Neuronal stem cell (in vitro differentiated cells): ENCODE measurements around the gene SMIM35.

ENCODE experiments used
- DNase-seq: peaks from one replicate; pipeline ENCODE4 v3.0.0-alpha.2; 2013; ENCODE audit warnings: low spot score
- H2AFZ ChIP-seq: one replicate; pipeline ENCODE4 v1.6.1; 2013; ENCODE audit warnings: mild to moderate bottlenecking, low read length, inconsistent platforms
- H2AK5ac ChIP-seq: 2 replicates; pipeline ENCODE4 v1.6.1; 2013; ENCODE audit warnings: low read depth, mild to moderate bottlenecking, inconsistent platforms, low read length, moderate library complexity, mixed read lengths
- H2BK120ac ChIP-seq: 2 replicates; pipeline ENCODE4 v1.6.1; 2013; ENCODE audit warnings: low read depth, mild to moderate bottlenecking, inconsistent platforms, low read length, moderate library complexity, mixed read lengths
- H2BK12ac ChIP-seq: one replicate; pipeline ENCODE4 v1.6.1; 2013; ENCODE audit warnings: low read length, inconsistent platforms
- H2BK15ac ChIP-seq: 2 replicates; pipeline ENCODE4 v1.6.1; 2013; ENCODE audit warnings: mild to moderate bottlenecking, low read length, inconsistent platforms, mixed read lengths
- H2BK5ac ChIP-seq: one replicate; pipeline ENCODE4 v1.6.1; 2013; ENCODE audit warnings: inconsistent platforms, mild to moderate bottlenecking, low read length, moderate library complexity
- H3K14ac ChIP-seq: one replicate; pipeline ENCODE4 v1.6.1; 2013; ENCODE audit warnings: low read length, inconsistent platforms
- H3K18ac ChIP-seq: 2 replicates; pipeline ENCODE4 v1.6.1; 2013; ENCODE audit warnings: low read length, inconsistent platforms
- H3K23ac ChIP-seq: 2 replicates; pipeline ENCODE4 v1.6.1; 2013; ENCODE audit warnings: low read depth, mild to moderate bottlenecking, mixed read lengths, low read length, inconsistent platforms; ENCODE audit not compliant: poor library complexity
- H3K27ac ChIP-seq: replicated peaks from 3 replicates; pipeline ENCODE4 v1.5.1; 2013; ENCODE audit warnings: low read length, inconsistent platforms
- H3K27me3 ChIP-seq, 3 experiments: 2 replicates each; pipeline ENCODE4 v1.6.1; 2013; ENCODE audit warnings: low read length in 3 of 3, mild to moderate bottlenecking in 2 of 3, inconsistent platforms in 1 of 3, low read depth in 1 of 3, mixed read lengths in 1 of 3, moderate library complexity in 1 of 3; ENCODE audit not compliant: control insufficient read depth in 3 of 3, insufficient read depth in 3 of 3
- H3K36me3 ChIP-seq, 2 donors: replicated peaks in 1 of 2; 2 replicates each; pipeline ENCODE4 v1.6.1; 2013; ENCODE audit warnings: low read length in 2 of 2; ENCODE audit not compliant: control insufficient read depth in 2 of 2, insufficient read depth in 2 of 2
- H3K4ac ChIP-seq: 2 replicates; pipeline ENCODE4 v1.6.1; 2013; ENCODE audit warnings: inconsistent platforms, mild to moderate bottlenecking, low read length, moderate library complexity
- H3K4me1 ChIP-seq, 2 donors: 1 replicate in 1 of 2; 2 replicates in 1 of 2; pipeline ENCODE4 v1.6.1; 2013; ENCODE audit warnings: low read length in 2 of 2, low read depth in 1 of 2; ENCODE audit not compliant: control insufficient read depth in 2 of 2, insufficient read depth in 1 of 2
- H3K4me2 ChIP-seq: one replicate; pipeline ENCODE4 v1.6.1; 2013; ENCODE audit warnings: mild to moderate bottlenecking, low read length, inconsistent platforms; ENCODE audit not compliant: insufficient read depth, poor library complexity, severe bottlenecking
- H3K4me3 ChIP-seq, 2 donors: 2 replicates each; pipeline ENCODE4 v1.5.1; 2013; ENCODE audit warnings: low read length in 2 of 2, mild to moderate bottlenecking in 2 of 2, inconsistent platforms in 1 of 2, moderate library complexity in 1 of 2
- H3K79me1 ChIP-seq: one replicate; pipeline ENCODE4 v1.6.1; 2013; ENCODE audit warnings: low read depth, mild to moderate bottlenecking, inconsistent platforms, low read length, moderate library complexity
- H3K9ac ChIP-seq: one replicate; pipeline ENCODE4 v1.6.1; 2013; ENCODE audit warnings: mild to moderate bottlenecking, low read depth, low read length, inconsistent platforms; ENCODE audit not compliant: poor library complexity
- H3K9me3 ChIP-seq, 2 donors: replicated peaks in 1 of 2; 2 replicates each; pipeline versions ENCODE3 to v1.6.1; 2013; ENCODE audit warnings: low read length in 2 of 2, mild to moderate bottlenecking in 2 of 2, inconsistent platforms in 1 of 2, low read depth in 1 of 2, mixed read lengths in 1 of 2, moderate library complexity in 1 of 2; ENCODE audit not compliant: control insufficient read depth in 2 of 2, insufficient read depth in 1 of 2
- H4K8ac ChIP-seq: one replicate; pipeline ENCODE4 v1.6.1; 2013; ENCODE audit warnings: low read depth, mild to moderate bottlenecking, inconsistent platforms, low read length, moderate library complexity
- H4K91ac ChIP-seq: one replicate; pipeline ENCODE4 v1.6.1; 2013; ENCODE audit warnings: low read length, low read depth, mild to moderate bottlenecking, inconsistent platforms; ENCODE audit not compliant: poor library complexity
- WGBS, 2 donors: extraction: QIAGEN DNeasy Blood & Tissue Kit; methylation state at CpG; one replicate each; pipeline ENCODE4 v1.1.7; 2013; ENCODE audit warnings: missing lambda C conversion rate in 2 of 2, mixed read lengths in 1 of 2; ENCODE audit not compliant: insufficient read length in 2 of 2, insufficient replicate concordance in 1 of 2; ENCODE audit errors: extremely low coverage in 2 of 2; 5-methylcytosine and 5-hydroxymethylcytosine counted together

Gene SMIM35

DNA sequence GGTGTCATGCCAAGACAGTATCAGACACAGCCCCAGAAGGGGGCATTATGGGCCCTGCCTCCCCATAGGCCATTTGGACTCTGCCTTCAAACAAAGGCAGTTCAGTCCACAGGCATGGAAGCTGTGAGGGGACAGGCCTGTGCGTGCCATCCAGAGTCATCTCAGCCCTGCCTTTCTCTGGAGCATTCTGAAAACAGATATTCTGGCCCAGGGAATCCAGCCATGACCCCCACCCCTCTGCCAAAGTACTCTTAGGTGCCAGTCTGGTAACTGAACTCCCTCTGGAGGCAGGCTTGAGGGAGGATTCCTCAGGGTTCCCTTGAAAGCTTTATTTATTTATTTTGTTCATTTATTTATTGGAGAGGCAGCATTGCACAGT lies 85.9 kb downstream of the SMIM35 start:
- no peak overlapping the region for H2BK5ac ChIP-seq
- no peak overlapping the region for H3K23ac ChIP-seq
- no peak overlapping the region for H2BK120ac ChIP-seq
- no CpG with 5 or more reads among the region's 1 CpG for WGBS, 2 donors
- DNase-seq, result no peak
- no peaks in the 10 kb centered on the region for H3K27me3 ChIP-seq
- H3K27ac ChIP-seq, result no peak overlapping the region
- H3K18ac ChIP-seq, result no peak overlapping the region
- H3K14ac ChIP-seq, result no peak overlapping the region
- peak overlapping the region; percentile 10 for H2AK5ac ChIP-seq
- no peaks in the 10 kb centered on the region for H3K79me1 ChIP-seq
- H4K8ac ChIP-seq, result no peak overlapping the region
- H3K4ac ChIP-seq, result no peak overlapping the region
- no peaks in the 10 kb centered on the region for H3K36me3 ChIP-seq
- H3K9me3 ChIP-seq, result peaks cover 0 to 3% of the 10 kb centered on the region in 2 donors
- no peak overlapping the region for H4K91ac ChIP-seq
- H2BK12ac ChIP-seq, result no peak overlapping the region
- H3K9ac ChIP-seq, result no peak overlapping the region
- no peak overlapping the region for H2AFZ ChIP-seq
- no peak overlapping the region for H2BK15ac ChIP-seq
- peaks cover 0 to 7% of the 10 kb centered on the region in 2 donors for H3K4me1 ChIP-seq
- no peak overlapping the region for H3K4me3 ChIP-seq
- no peak overlapping the region for H3K4me2 ChIP-seq

GRCh38 chr11:118000067-118000849 lies 86.5 kb downstream of the SMIM35 start:
- H3K4me3 ChIP-seq, result no peak overlapping the region
- no peak overlapping the region for H2BK12ac ChIP-seq
- H2BK5ac ChIP-seq, result no peak overlapping the region
- no peak overlapping the region for H3K18ac ChIP-seq
- no peak overlapping the region for H2BK15ac ChIP-seq
- no peaks in the 10 kb centered on the region for H3K27me3 ChIP-seq
- H3K14ac ChIP-seq, result no peak overlapping the region
- no peak overlapping the region for H3K9ac ChIP-seq
- no peak overlapping the region for H3K27ac ChIP-seq
- no peak overlapping the region for H2AFZ ChIP-seq
- H3K79me1 ChIP-seq, result no peaks in the 10 kb centered on the region
- no peak overlapping the region for H4K8ac ChIP-seq
- H2BK120ac ChIP-seq, result no peak overlapping the region
- no peak for DNase-seq
- no peak overlapping the region for H3K4me2 ChIP-seq
- no peak overlapping the region for H4K91ac ChIP-seq
- peaks cover 0 to 7% of the 10 kb centered on the region in 2 donors for H3K4me1 ChIP-seq
- no peaks in the 10 kb centered on the region for H3K36me3 ChIP-seq
- peak overlapping the region; percentile 10 for H2AK5ac ChIP-seq
- H3K23ac ChIP-seq, result no peak overlapping the region
- H3K9me3 ChIP-seq, result peaks cover 0 to 3% of the 10 kb centered on the region in 2 donors
- no peak overlapping the region for H3K4ac ChIP-seq
- no CpG with 5 or more reads among the region's 4 CpGs for WGBS, 2 donors

DNA sequence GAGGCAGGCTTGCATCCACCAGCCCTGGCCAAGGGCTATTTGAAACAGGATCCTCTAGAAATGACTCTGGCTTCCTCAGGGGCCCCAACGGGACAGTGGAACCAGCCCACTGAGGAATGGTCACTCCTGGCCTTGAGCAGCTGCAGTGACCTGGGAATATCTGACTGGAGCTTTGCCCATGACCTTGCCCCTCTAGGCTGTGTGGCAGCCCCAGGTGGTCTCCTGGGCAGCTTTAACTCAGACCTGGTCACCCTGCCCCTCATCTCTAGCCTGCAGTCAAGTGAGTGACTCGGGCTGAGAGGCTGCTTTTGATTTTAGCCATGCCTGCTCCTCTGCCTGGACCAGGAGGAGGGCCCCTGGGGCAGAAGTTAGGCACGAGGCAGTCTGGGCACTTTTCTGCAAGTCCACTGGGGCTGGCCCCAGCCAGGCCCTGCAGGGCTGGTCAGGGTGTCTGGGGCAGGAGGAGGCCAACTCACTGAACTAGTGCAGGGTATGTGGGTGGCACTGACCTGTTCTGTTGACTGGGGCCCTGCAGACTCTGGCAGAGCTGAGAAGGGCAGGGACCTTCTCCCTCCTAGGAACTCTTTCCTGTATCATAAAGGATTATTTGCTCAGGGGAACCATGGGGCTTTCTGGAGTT lies 87.3 kb downstream of the SMIM35 start:
- Histone ChIP-seq H3K4me2 (no peak overlapping the region), H2AFZ (no peak overlapping the region), H3K27me3 (no peaks in the 10 kb centered on the region), H2AK5ac (no peak overlapping the region), H3K9me3 (peaks cover 0 to 3% of the 10 kb centered on the region in 2 donors), H2BK15ac (no peak overlapping the region), H3K36me3 (no peaks in the 10 kb centered on the region), H3K14ac (no peak overlapping the region), H3K79me1 (no peaks in the 10 kb centered on the region), H3K4ac (no peak overlapping the region), H3K18ac (no peak overlapping the region), H2BK120ac (no peak overlapping the region), H4K8ac (no peak overlapping the region), H2BK5ac (no peak overlapping the region), H3K9ac (no peak overlapping the region), H4K91ac (no peak overlapping the region), H3K4me1 (peaks cover 0 to 7% of the 10 kb centered on the region in 2 donors), H2BK12ac (peak overlapping the region; percentile 25), H3K23ac (no peak overlapping the region), H3K27ac (no peak overlapping the region), H3K4me3 (no peak overlapping the region)
- no CpG with 5 or more reads among the region's 3 CpGs for WGBS, 2 donors
- no peak for DNase-seq

GRCh38 chr11:117998664-117999353 lies 88.0 kb downstream of the SMIM35 start:
- H3K36me3 ChIP-seq, result no peaks in the 10 kb centered on the region
- H3K23ac ChIP-seq, result no peak overlapping the region
- H3K79me1 ChIP-seq, result no peaks in the 10 kb centered on the region
- H3K27ac ChIP-seq, result no peak overlapping the region
- H3K9ac ChIP-seq, result no peak overlapping the region
- no peaks in the 10 kb centered on the region for H3K9me3 ChIP-seq
- no peak for DNase-seq
- no peak overlapping the region for H4K91ac ChIP-seq
- H2BK12ac ChIP-seq, result no peak overlapping the region
- no peak overlapping the region for H3K14ac ChIP-seq
- no peak overlapping the region for H2BK120ac ChIP-seq
- no peak overlapping the region for H2AFZ ChIP-seq
- peaks cover 0 to 7% (median 0%) of the 10 kb centered on the region in 3 experiments for H3K27me3 ChIP-seq
- no peak overlapping the region for H3K18ac ChIP-seq
- no peak overlapping the region for H3K4ac ChIP-seq
- no peak overlapping the region for H4K8ac ChIP-seq
- no peak overlapping the region for H2AK5ac ChIP-seq
- no peak overlapping the region for H2BK5ac ChIP-seq
- no peak overlapping the region for H3K4me2 ChIP-seq
- peaks cover 0 to 10% of the 10 kb centered on the region in 2 donors for H3K4me1 ChIP-seq
- no peak overlapping the region for H2BK15ac ChIP-seq
- WGBS, 2 donors, result no CpG with 5 or more reads among the region's 10 CpGs
- no peak overlapping the region for H3K4me3 ChIP-seq
